H1 (cell line): ENCODE measurements around the gene LMNTD1. TPM values are rescaled to one million over a fixed set of nuclear protein-coding genes. Genes with fewer than 3 reads are reported as not detected.
A peak's percentile ranks its signal among the peaks of the same experiment; 100 is the strongest.

ENCODE experiments used
- CTCF ChIA-PET: fragments of 300-600 bp; sonication (Branson Sonifier 250); formaldehyde crosslinking; loops from one replicate; lab custom pipeline; 2021; ENCODE audit not compliant: partially characterized antibody; lab: Charles Lee
- POLR2A ChIA-PET: fragments of 300-600 bp; sonication (Branson Sonifier 250); formaldehyde crosslinking; loops from one replicate; lab custom pipeline; 2021; ENCODE audit warnings: inconsistent platforms; ENCODE audit not compliant: partially characterized antibody; lab: Charles Lee
- DNase-seq, 2 experiments: peaks; one replicate each; pipeline versions ENCODE4 v3.0.0 to v3.0.0-alpha.2; 2010 to 2022; ENCODE audit warnings: low spot score in 2 of 2, low read depth in 1 of 2, mixed read lengths in 1 of 2
- FAIRE-seq: peaks from 2 replicates; lab custom pipeline; 2011; peaks lifted over from hg19 to GRCh38; lab: Jason Lieb, UNC
- H2AFZ ChIP-seq: 2 replicates; pipeline ENCODE4 v1.8.1; 2012; ENCODE audit warnings: low read length, inconsistent platforms
- H2AK5ac ChIP-seq: 2 replicates; pipeline ENCODE4 v1.6.1; 2013; ENCODE audit warnings: low read depth, low read length
- H2BK120ac ChIP-seq: replicated peaks from 2 replicates; pipeline ENCODE3; 2013; ENCODE audit warnings: low read depth, low read length, inconsistent platforms
- H2BK12ac ChIP-seq: 2 replicates; pipeline ENCODE4 v1.6.1; 2013; ENCODE audit warnings: low read depth, low read length
- H2BK15ac ChIP-seq: 2 replicates; pipeline ENCODE4 v1.6.1; 2013; ENCODE audit warnings: low read length
- H2BK20ac ChIP-seq: 2 replicates; pipeline ENCODE4 v1.6.1; 2013; ENCODE audit warnings: low read length
- H2BK5ac ChIP-seq: 2 replicates; pipeline ENCODE4 v1.6.1; 2013; ENCODE audit warnings: low read depth, low read length
- H3K14ac ChIP-seq: 2 replicates; pipeline ENCODE4 v1.6.1; 2013; ENCODE audit warnings: inconsistent platforms; ENCODE audit not compliant: insufficient read length
- H3K18ac ChIP-seq: 2 replicates; pipeline ENCODE4 v1.6.1; 2013; ENCODE audit warnings: low read length; ENCODE audit errors: extremely low read depth
- H3K23ac ChIP-seq: 2 replicates; pipeline ENCODE4 v1.6.1; 2013; ENCODE audit warnings: inconsistent platforms; ENCODE audit not compliant: insufficient read length
- H3K23me2 ChIP-seq: 2 replicates; pipeline ENCODE4 v1.6.1; 2013; ENCODE audit warnings: low read depth, low read length
- H3K27ac ChIP-seq: 2 replicates; pipeline ENCODE4 v1.6.1; 2011; ENCODE audit warnings: low read depth, low read length, inconsistent platforms
- H3K27me3 ChIP-seq, 4 experiments: replicated peaks in 1 of 4; 1 replicate in 1 of 4; 2 replicates in 3 of 4; pipeline versions ENCODE4 v1.6.1 to v1.8.1; 2011 to 2013; ENCODE audit warnings: low read length in 3 of 4, mild to moderate bottlenecking in 3 of 4, inconsistent platforms in 2 of 4, mixed read lengths in 2 of 4, moderate library complexity in 1 of 4; ENCODE audit not compliant: control insufficient read depth in 3 of 4, insufficient read depth in 3 of 4; ENCODE audit errors: extremely low read depth in 1 of 4
- H3K36me3 ChIP-seq, 4 experiments: 2 replicates each; pipeline versions ENCODE4 v1.6.1 to v1.8.1; 2011 to 2013; ENCODE audit warnings: mild to moderate bottlenecking in 4 of 4, low read length in 3 of 4, moderate library complexity in 2 of 4, control low read depth in 1 of 4, inconsistent platforms in 1 of 4; ENCODE audit not compliant: insufficient read depth in 4 of 4, control insufficient read depth in 2 of 4
- H3K4ac ChIP-seq: replicated peaks from 2 replicates; pipeline ENCODE3; 2013; ENCODE audit warnings: low read length, low read depth, mixed read lengths, inconsistent platforms; ENCODE audit not compliant: insufficient read length
- H3K4me1 ChIP-seq, 4 experiments: replicated peaks in 1 of 4; 1 replicate in 1 of 4; 2 replicates in 3 of 4; pipeline versions ENCODE4 v1.6.1 to v1.8.1; 2011 to 2013; ENCODE audit warnings: low read length in 3 of 4, inconsistent platforms in 2 of 4, mixed read lengths in 1 of 4; ENCODE audit not compliant: insufficient read depth in 4 of 4, control insufficient read depth in 3 of 4
- H3K4me2 ChIP-seq, 2 experiments: 2 replicates each; pipeline versions ENCODE4 v1.6.1 to v1.8.1; 2011 to 2013; ENCODE audit warnings: low read depth in 2 of 2, low read length in 2 of 2, control low read depth in 1 of 2, inconsistent platforms in 1 of 2, mild to moderate bottlenecking in 1 of 2; ENCODE audit not compliant: insufficient read depth in 1 of 2
- H3K4me3 ChIP-seq, 4 experiments: fragments of 200-600, 300-600 bp in 1 of 4; sonication (generic), shearing (Covaris generic), sonication (Bioruptor Twin) in 1 of 4; 2 replicates each; pipeline versions ENCODE4 v1.5.1 to v1.8.1; 2011 to 2016; ENCODE audit warnings: low read length in 4 of 4, low read depth in 3 of 4, control low read depth in 2 of 4, inconsistent platforms in 2 of 4, mild to moderate bottlenecking in 2 of 4, mixed read lengths in 1 of 4, moderate library complexity in 1 of 4; ENCODE audit not compliant: insufficient read depth in 2 of 4; ENCODE audit errors: extremely low read depth in 1 of 4
- H3K56ac ChIP-seq: replicated peaks from 2 replicates; pipeline ENCODE3; 2013; ENCODE audit warnings: low read depth, mild to moderate bottlenecking, mixed read lengths, low read length, inconsistent platforms; ENCODE audit not compliant: insufficient read length
- H3K79me1 ChIP-seq: 2 replicates; pipeline ENCODE4 v1.6.1; 2013; ENCODE audit warnings: low read depth, low read length, control low read depth
- H3K79me2 ChIP-seq, 2 experiments: 2 replicates each; pipeline versions ENCODE4 v1.6.1 to v1.8.1; 2012 to 2013; ENCODE audit warnings: low read length in 2 of 2, mild to moderate bottlenecking in 2 of 2, inconsistent platforms in 1 of 2; ENCODE audit not compliant: insufficient read depth in 2 of 2, control insufficient read depth in 1 of 2
- H3K9ac ChIP-seq, 4 experiments: replicated peaks in 1 of 4; 1 replicate in 1 of 4; 2 replicates in 3 of 4; pipeline versions ENCODE4 v1.6.1 to v1.8.1; 2011 to 2013; ENCODE audit warnings: low read depth in 3 of 4, low read length in 3 of 4, control low read depth in 2 of 4, mild to moderate bottlenecking in 2 of 4, moderate library complexity in 2 of 4, inconsistent platforms in 1 of 4; ENCODE audit errors: extremely low read depth in 1 of 4
- H3K9me3 ChIP-seq, 2 experiments: 2 replicates each; pipeline versions ENCODE4 v1.6.1 to v1.8.1; 2012 to 2013; ENCODE audit warnings: mild to moderate bottlenecking in 2 of 2, moderate library complexity in 2 of 2, control low read depth in 1 of 2, inconsistent platforms in 1 of 2, low read depth in 1 of 2, low read length in 1 of 2, mixed read lengths in 1 of 2; ENCODE audit not compliant: insufficient read depth in 2 of 2
- H4K20me1 ChIP-seq, 2 experiments: replicated peaks in 1 of 2; 2 replicates each; pipeline versions ENCODE3 to v1.8.1; 2011 to 2013; ENCODE audit warnings: inconsistent platforms in 2 of 2, low read length in 2 of 2, mild to moderate bottlenecking in 1 of 2; ENCODE audit not compliant: insufficient read depth in 2 of 2, control insufficient read depth in 1 of 2
- H4K5ac ChIP-seq: 2 replicates; pipeline ENCODE4 v1.6.1; 2013; ENCODE audit warnings: low read length, low read depth, mixed read lengths, inconsistent platforms; ENCODE audit not compliant: insufficient read length
- H4K8ac ChIP-seq: 2 replicates; pipeline ENCODE4 v1.8.0; 2013; ENCODE audit warnings: mild to moderate bottlenecking, moderate library complexity, low read length, inconsistent platforms; ENCODE audit not compliant: insufficient read depth; ENCODE audit errors: extremely low read depth
- H4K91ac ChIP-seq: replicated peaks from 2 replicates; pipeline ENCODE3; 2013; ENCODE audit warnings: low read length, mixed read lengths, inconsistent platforms; ENCODE audit not compliant: insufficient read length
- TBP ChIP-seq: IDR thresholded peaks from 2 replicates; pipeline ENCODE4 v1.6.1; 2011; ENCODE audit warnings: low read depth, low read length, improper control_type of control experiment
- WGBS, 2 experiments: shearing (Covaris generic) in 1 of 2; methylation state at CpG; one replicate each; pipeline versions ENCODE4 v1.1.6 to v1.1.7; 2013 to 2015; ENCODE audit warnings: low lambda C conversion rate in 2 of 2, mixed read lengths in 2 of 2, inconsistent platforms in 1 of 2, low coverage in 1 of 2, missing lambda C conversion rate in 1 of 2; ENCODE audit not compliant: insufficient replicate concordance in 2 of 2, insufficient coverage in 1 of 2, insufficient read length in 1 of 2; ENCODE audit errors: extremely low coverage in 1 of 2, missing lambda C conversion rate in 1 of 2; 5-methylcytosine and 5-hydroxymethylcytosine counted together
- polyA plus RNA-seq, 7 experiments: library from polyadenylated mRNA; depleted of rRNA in 3 of 7; stranded (reverse) in 5 of 7; unstranded in 2 of 7; fragments of >200 nt in 5 of 7; fragments of 200-250 nt in 2 of 7; gene quantifications; 1 replicate in 5 of 7; 2 replicates in 1 of 7; 4 replicates in 1 of 7; pipeline versions ENCODE4 v1.2.1 to v1.2.3, GENCODE V29; 2011 to 2013; ENCODE audit warnings: missing spikeins in 2 of 7, mixed read lengths in 2 of 7
- total RNA-seq: library from RNA; stranded (reverse); fragmentation: NEBNext Ultra II Directional; extraction: Animal tissue kit (Norgen Biotek cat#: 25700); gene quantifications from 2 replicates; pipeline ENCODE4 v1.2.1, GENCODE V29; 2021

The LMNTD1 gene
- total and polyA plus RNA-seq, 2 of the 8 experiments (the other 6 are each of a cell fraction or from before 2014, with no cell fraction given) = not detected

DNA sequence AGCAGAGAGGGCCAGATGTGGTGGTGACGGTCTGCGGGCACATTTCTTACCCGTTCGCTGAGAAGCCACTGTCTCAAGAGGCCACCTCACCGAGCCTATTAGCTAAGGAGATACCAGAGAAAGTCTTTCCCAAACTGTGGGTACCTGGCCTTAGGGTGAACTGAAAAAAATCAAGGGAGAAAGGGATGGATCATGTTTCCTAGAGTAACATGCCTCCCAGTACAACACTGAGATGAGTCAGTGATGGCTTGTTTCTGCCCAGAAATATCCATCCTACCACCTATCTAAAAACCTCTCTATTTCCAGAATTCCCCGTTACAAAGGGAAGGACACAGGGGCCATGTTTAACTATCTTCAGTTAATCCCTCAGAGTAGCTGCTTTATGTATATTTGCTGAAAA is 83.7 kb downstream of the LMNTD1 start:
- Histone ChIP-seq H3K9me3 (no peaks in the 10 kb centered on the region), H3K56ac (no peak overlapping the region), H4K5ac (no peak overlapping the region), H2AFZ (peak overlapping the region; percentile 35; the same call in 1 of the 2 replicates), H3K4ac (no peak overlapping the region), H3K27me3 (no peaks in the 10 kb centered on the region), H2BK15ac (no peak overlapping the region), H4K20me1 (no peaks in the 10 kb centered on the region), H3K79me1 (no peaks in the 10 kb centered on the region), H3K36me3 (no peaks in the 10 kb centered on the region), H3K23ac (no peak overlapping the region), H3K4me1 (no peaks in the 10 kb centered on the region), H3K4me3 (no peak overlapping the region), H4K8ac (no peak overlapping the region), H3K27ac (no peak overlapping the region), H2BK120ac (no peak overlapping the region), H3K9ac (no peak overlapping the region), H3K4me2 (no peak overlapping the region), H2AK5ac (no peak overlapping the region), H3K23me2 (no peaks in the 10 kb centered on the region; the same call in 1 of the 2 replicates), H3K18ac (no peak overlapping the region), H4K91ac (no peak overlapping the region), H2BK5ac (no peak overlapping the region), H3K14ac (no peak overlapping the region), H2BK12ac (no peak overlapping the region), H3K79me2 (no peaks in the 10 kb centered on the region), H2BK20ac (no peak overlapping the region)
- 95% methylated on average over 6 of the region's 6 CpGs; no CpG with 5 or more reads in 1 of the 2 experiments for WGBS, 2 experiments
- DNase-seq = no peak
- no peak for FAIRE-seq
- ChIA-PET CTCF (no interaction called here), POLR2A (no interaction called here)
- TF ChIP-seq TBP = no peak
